Heart right ventricle (tissue), 16 donors: ENCODE results near the gene PCDHA1. TPM values are rescaled to one million over a fixed set of nuclear protein-coding genes. Genes with fewer than 3 reads are reported as not detected.

Experiments
- ATAC-seq, 8 donors: fragments of 200-7000 bp; cut with Tn5 transposase; one replicate each; pipeline ENCODE4 v1.9.1; 2020; ENCODE audit warnings: mild to moderate bottlenecking in 8 of 8, moderate library complexity in 8 of 8, moderate number of reproducible peaks in 1 of 8
- DNase-seq, 2 donors: peaks; one replicate each; pipeline ENCODE4 v3.0.0-alpha.2; 2020
- H3K27ac ChIP-seq, 10 donors: fragments of 200-600 bp; sonication (generic) in 2 of 10; one replicate each; pipeline versions ENCODE4 v1.5.0 to v1.8.0; 2020 to 2022; ENCODE audit warnings: mild to moderate bottlenecking in 3 of 10
- H3K27me3 ChIP-seq, 7 donors: fragments of 200-600 bp; one replicate each; pipeline ENCODE4 v1.8.0; 2021 to 2022; ENCODE audit warnings: mild to moderate bottlenecking in 2 of 7
- H3K36me3 ChIP-seq, 9 donors: fragments of 200-600 bp; sonication (generic) in 1 of 9; one replicate each; pipeline versions ENCODE4 v1.5.0 to v1.8.0; 2020 to 2022; ENCODE audit warnings: mild to moderate bottlenecking in 2 of 9
- H3K4me1 ChIP-seq, 9 donors: fragments of 200-600 bp; sonication (generic) in 1 of 9; one replicate each; pipeline versions ENCODE4 v1.5.0 to v1.8.0; 2020 to 2022; ENCODE audit warnings: mild to moderate bottlenecking in 4 of 9
- H3K4me3 ChIP-seq, 10 donors: fragments of 200-600 bp; sonication (generic) in 2 of 10; one replicate each; pipeline versions ENCODE4 v1.5.0 to v1.8.0; 2020 to 2022; ENCODE audit warnings: mild to moderate bottlenecking in 7 of 10, moderate library complexity in 2 of 10
- H3K9me3 ChIP-seq, 11 donors: fragments of 200-600 bp in 10 of 11; sonication (generic) in 2 of 11; one replicate each; pipeline versions ENCODE4 v1.5.0 to v1.8.0; 2013 to 2022; ENCODE audit warnings: mild to moderate bottlenecking in 2 of 11, control low read depth in 1 of 11, moderate library complexity in 1 of 11
- CTCF ChIP-seq, 9 donors: fragments of 200-600 bp; sonication (generic) in 2 of 9; IDR thresholded peaks; one replicate each; pipeline versions ENCODE4 v1.5.0 to v1.8.0; 2021 to 2022; ENCODE audit warnings: antibody characterized with exemption in 9 of 9, mild to moderate bottlenecking in 5 of 9, moderate library complexity in 1 of 9
- WGBS, 2 donors: extraction: QIAGEN DNeasy Blood & Tissue Kit; methylation state at CpG; one replicate each; pipeline ENCODE4 v1.1.7; 2013; ENCODE audit warnings: inconsistent platforms in 1 of 2; 5-methylcytosine and 5-hydroxymethylcytosine counted together
- intact Hi-C, 10 donors: fragments of 100-400 bp; cut with DNase I; formaldehyde crosslinking; loops; one replicate each; pipeline versions ENCODE4 v1.11.1 to v1.14.2; 2022
- long read RNA-seq, 3 donors: library from polyadenylated mRNA; unstranded; transcript quantifications; one replicate each; pipeline ENCODE4 v2.0.0, GENCODE V29; 2020 to 2021
- polyA plus RNA-seq, 2 donors: library from polyadenylated mRNA; stranded (reverse); fragments of 200-250 nt; gene quantifications; one replicate each; pipeline ENCODE4 v1.2.3, GENCODE V29; 2013
- total RNA-seq, 10 donors: library from RNA; stranded (reverse); fragmentation: NEBNext Ultra II Directional in 3 of 10; extraction: Animal tissue kit (Norgen Biotek cat#: 25700) in 3 of 10; gene quantifications; one replicate each; pipeline versions ENCODE4 v1.2.1 to v1.2.4, GENCODE V29; 2021 to 2023
- donor health status: Arrhythmogenic right ventricular cardiomyopathy.
- donor health status: ischemic (EF 13 %, LVEDD 7.1; RV severe dilation, severe dysfunction).
- donor health status: healthy with polysubstance abuse.
- donor health status: DM: no; HTN: yes; CAD: no.
- donor health status: DM: no; HTN: no; CAD: no.
- donor health status: ischemic (EF 25% LVEDD 6.9; RV normal size, moderate dysfunction).
- donor health status: ischemic (EF 25% LVEDD 5.7; RV mildly dilated, moderate dysfunction).
- donor health status: healthy.
- donor health status: DM: yes; HTN: yes; CAD: no.
- donor health status: Ischemic cardiomyopathy.
- donor health status: ischemic (EF 35%, LVEDD 5.7; RV mildly dilated, moderate dysfunction).
- donor health status: nonischemic (EF 11% LVEDD 7.7; RV severe dilation, severe dysfunction).
- donor health status: DM: yes; HTN: yes; CAD: no.
- donor health status: PGD.
- donor health status: ischemic (EF 29% LVEDD 5.4; RV normal size, mild dysfunction).
- donor health status: nonischemic (EF 23%, LVEDD 6.1; RV moderate dilation, normal function).

Gene PCDHA1
- total RNA-seq (under 1 TPM in 1 of 10 donors, not detected in 9; 0.09 TPM), polyA plus RNA-seq (under 1 TPM in 1 of 2 donors, not detected in 1; 0.07 TPM)
- long read RNA-seq, donor 1 = 0 reads
- long read RNA-seq, donor 2 = 0 reads
- long read RNA-seq, donor 3 = 0 reads

GRCh38 chr5:140785905-140786686 lies at the start of gene PCDHA1:
TSS of gene PCDHA1 (plus strand) at chr5:140786140.
- Histone ChIP-seq H3K9me3 (peaks cover 0 to 99% (median 38%) of the 10 kb centered on the region in 11 donors), H3K36me3 (no peaks in the 10 kb centered on the region), H3K4me1 (no peaks in the 10 kb centered on the region), H3K27ac (no peak within 1 kb of the TSS), H3K4me3 (no peak within 1 kb of the TSS), H3K27me3 (peaks cover 0 to 51% (median 31%) of the 10 kb centered on the region in 7 donors)
- DNase-seq (no peak), ATAC-seq (no peak)
- TF ChIP-seq CTCF (IDR thresholded peaks at IDR 0.05) = no peak
- intact Hi-C loops = no loop called here
- WGBS, 2 donors = 16 to 17% methylated on average over 29 of the region's 29 CpGs

GRCh38 chr5:140737486-140737885 lies 48.5 kb upstream of the PCDHA1 start:
- Histone ChIP-seq H3K27ac (no peak overlapping the region), H3K9me3 (peaks cover 0 to 13% (median 0%) of the 10 kb centered on the region in 11 donors), H3K27me3 (peaks cover 0 to 53% (median 21%) of the 10 kb centered on the region in 7 donors), H3K4me1 (no peaks in the 10 kb centered on the region), H3K36me3 (no peaks in the 10 kb centered on the region), H3K4me3 (no peak overlapping the region)
- WGBS, 2 donors = 67 to 68% methylated on average over 1 of the region's 1 CpG
- no peak for ATAC-seq
- no peak for TF ChIP-seq CTCF (IDR thresholded peaks at IDR 0.05)
- intact Hi-C loops = loop anchor here in 2 of 10 donors (5.0 to 10.0 kb wide), 2 partner anchors 365 to 373 kb away; partner anchors contain the start of gene SLC4A9 (in 1 of the 2)
- DNase-seq = no peak

DNA sequence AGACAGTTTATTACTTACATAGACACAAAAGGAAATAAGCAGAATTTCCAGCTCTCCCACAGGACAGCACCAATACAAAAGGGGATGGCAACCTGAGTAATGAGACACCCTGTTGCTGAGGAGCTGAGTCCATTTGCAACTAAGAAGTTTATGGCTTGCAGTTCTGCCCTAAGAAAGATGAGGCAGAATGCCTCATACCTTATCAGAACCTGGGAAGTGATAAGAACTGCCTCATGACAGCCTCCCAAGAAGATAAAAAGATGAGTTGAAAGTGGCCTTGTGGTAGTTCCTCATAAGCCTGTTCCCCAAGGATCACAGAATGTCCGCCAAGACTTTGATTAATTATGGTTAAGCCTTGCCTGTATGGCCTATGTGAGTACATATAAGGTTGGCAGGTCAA lies 44.0 kb upstream of the PCDHA1 start:
- TF ChIP-seq CTCF (IDR thresholded peaks at IDR 0.05) = no peak
- whole genome bisulfite sequencing, 2 donors = 58 to 63% methylated on average over 1 of the region's 1 CpG
- Histone ChIP-seq H3K9me3 (peaks cover 0 to 53% (median 6%) of the 10 kb centered on the region in 11 donors), H3K27me3 (peaks cover 0 to 20% (median 5%) of the 10 kb centered on the region in 7 donors), H3K36me3 (no peaks in the 10 kb centered on the region), H3K4me1 (no peaks in the 10 kb centered on the region), H3K4me3 (no peak overlapping the region), H3K27ac (no peak overlapping the region)
- ATAC-seq (no peak), DNase-seq (no peak)
- intact Hi-C loops = no loop called here

DNA sequence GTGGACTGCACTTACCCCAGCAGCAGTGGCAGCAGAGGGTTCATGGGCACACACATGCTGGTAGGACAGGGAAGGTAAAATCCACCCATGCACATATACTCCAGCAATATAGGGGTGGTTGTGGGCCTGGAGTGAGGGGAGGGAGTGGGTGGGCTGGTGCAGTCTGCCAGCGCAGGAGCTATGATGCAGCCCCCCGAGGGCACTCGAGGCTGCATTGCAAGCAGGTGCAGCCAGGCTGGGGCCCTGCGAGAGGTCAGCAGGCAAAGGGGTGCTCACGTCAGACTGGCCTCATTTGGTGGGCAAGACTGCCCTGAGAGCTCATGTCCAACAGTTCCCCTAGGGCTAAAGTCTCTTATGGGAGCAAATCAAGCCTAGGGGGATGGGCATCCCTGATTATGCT lies 32.4 kb upstream of the PCDHA1 start:
- Histone ChIP-seq H3K9me3 (peaks cover 0 to 100% (median 49%) of the 10 kb centered on the region in 11 donors), H3K27ac (no peak overlapping the region), H3K27me3 (no peaks in the 10 kb centered on the region), H3K4me1 (no peaks in the 10 kb centered on the region), H3K4me3 (no peak overlapping the region), H3K36me3 (no peaks in the 10 kb centered on the region)
- WGBS, 2 donors = 76 to 90% methylated on average over 5 of the region's 5 CpGs
- intact Hi-C loops = no loop called here
- no peak for ATAC-seq
- no peak for TF ChIP-seq CTCF (IDR thresholded peaks at IDR 0.05)
- no peak for DNase-seq
